Melanocyte of skin (primary cell): ENCODE results near the gene ZNF724. TPM values are rescaled to one million over a fixed set of nuclear protein-coding genes. Genes with fewer than 3 reads are reported as not detected.

ENCODE experiments used
- small RNA-seq, 2 donors: library from RNA; depleted of rRNA; stranded (forward); fragments of <200 nt; gene quantifications; one replicate each; pipeline ENCODE3, GENCODE V24; 2012
- total RNA-seq, 2 donors: library from RNA; depleted of rRNA; stranded (reverse); fragments of >200 nt; gene quantifications; 2 replicates each; pipeline ENCODE4 v1.2.3, GENCODE V29; 2012

ZNF724 gene
- total RNA-seq = 1 to 10 TPM; 4.1 to 8.7 TPM

GRCh38 chr19:23249911-23250649, at the start of gene ZNF724:
Gene ZNF724, minus strand, starts transcription at chr19:23250394. Its CDS starts 152 bp downstream, at chr19:23250242.

Small RNA genes lying within 50 kb of the gene (small RNA-seq; reads per million reads assigned to genes)
- gene VN1R91P = 0 reads per million in 2 donors

Other genes starting within 250 kb of the ZNF724 start
- gene ZNF728, start 247.2 kb downstream of the ZNF724 start, total RNA-seq = not detected
- gene ZNF730, start 133.4 kb downstream of the ZNF724 start, total RNA-seq = 1 to 10 TPM; 1.0 to 4.7 TPM
- gene ZNF91, start 145.1 kb upstream of the ZNF724 start, total RNA-seq = 10 to 100 TPM; 13.1 to 14.0 TPM